NCI-H226 (cell line): ENCODE results near the gene OBP2A.
"Not testable (repeated sequence)": the region's sequence is repeated elsewhere in the genome, so short reads cannot be mapped to it uniquely, and the experiment has no call there.

Source experiments
- DNase-seq: peaks from one replicate; pipeline ENCODE4 v3.0.0-alpha.2; 2015

OBP2A gene, protein sequence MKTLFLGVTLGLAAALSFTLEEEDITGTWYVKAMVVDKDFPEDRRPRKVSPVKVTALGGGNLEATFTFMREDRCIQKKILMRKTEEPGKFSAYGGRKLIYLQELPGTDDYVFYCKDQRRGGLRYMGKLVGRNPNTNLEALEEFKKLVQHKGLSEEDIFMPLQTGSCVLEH

DNA sequence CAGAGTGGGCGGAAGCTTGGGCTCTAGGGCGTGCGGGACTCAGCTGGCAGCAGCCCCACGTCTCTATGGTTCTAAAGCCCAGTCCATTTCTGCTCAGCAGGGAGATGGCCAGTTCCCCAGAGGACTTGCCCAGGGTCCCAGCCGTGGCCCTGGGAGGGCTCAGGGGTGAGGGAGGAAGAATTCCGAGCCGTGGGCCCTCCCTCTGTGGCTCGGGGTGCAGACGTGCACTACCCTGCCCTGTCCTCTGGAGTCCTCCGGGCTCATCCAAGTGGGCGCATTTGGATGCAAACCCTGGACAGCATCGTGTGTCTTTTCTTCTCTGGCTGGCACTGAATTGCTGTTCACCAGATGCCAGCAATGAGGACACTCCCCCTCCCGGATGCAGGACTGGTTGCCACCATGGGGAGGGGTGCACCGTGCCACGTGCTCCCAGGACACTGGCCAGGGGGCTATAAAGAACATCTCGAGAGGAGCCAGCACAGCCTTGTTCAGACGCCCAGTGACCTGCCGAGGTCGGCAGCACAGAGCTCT is at the start of gene OBP2A:
Gene OBP2A (plus strand): TSS at position 481 of the 531 bp plus-strand sequence. CDS start 55 bp downstream, outside the sequence.
- DNase-seq: not testable (repeated sequence)

DNA sequence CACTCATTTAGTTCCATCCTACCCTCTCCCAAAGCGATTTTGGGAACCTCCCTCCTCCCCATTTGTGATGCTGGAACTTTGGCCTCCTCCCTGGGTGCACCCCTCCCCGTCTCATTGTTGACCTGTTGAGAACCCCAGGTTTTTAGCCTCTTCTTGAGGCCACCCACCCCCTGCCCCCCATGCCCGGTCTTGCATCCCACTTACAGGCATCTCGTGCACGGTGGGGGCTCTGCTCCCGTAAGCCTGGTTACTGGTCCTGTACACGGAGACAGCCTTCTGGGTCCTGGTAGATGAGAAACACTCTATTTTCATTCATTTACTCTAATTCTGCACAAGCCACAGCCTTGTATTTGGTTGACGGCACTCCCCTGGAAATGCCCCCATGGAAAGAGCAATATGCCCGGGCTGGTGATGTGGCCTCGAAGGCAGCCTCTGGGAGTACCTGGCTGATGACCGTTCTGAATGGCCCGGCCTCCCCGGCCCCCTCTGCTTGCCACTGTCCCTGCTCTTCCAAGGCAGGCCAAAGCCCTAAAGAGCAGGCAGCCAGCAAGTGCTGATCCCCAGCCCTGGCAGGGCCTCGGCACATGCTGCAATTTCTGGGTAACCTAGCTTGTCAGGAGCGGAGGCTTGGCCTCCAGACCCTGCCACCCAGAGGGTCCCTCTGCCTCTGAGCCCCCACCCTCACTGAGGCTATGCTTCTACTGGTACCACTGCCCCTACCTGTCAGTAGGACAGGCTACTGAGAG is 47.4 kb upstream of the OBP2A start:
- DNase-seq: no peak

DNA sequence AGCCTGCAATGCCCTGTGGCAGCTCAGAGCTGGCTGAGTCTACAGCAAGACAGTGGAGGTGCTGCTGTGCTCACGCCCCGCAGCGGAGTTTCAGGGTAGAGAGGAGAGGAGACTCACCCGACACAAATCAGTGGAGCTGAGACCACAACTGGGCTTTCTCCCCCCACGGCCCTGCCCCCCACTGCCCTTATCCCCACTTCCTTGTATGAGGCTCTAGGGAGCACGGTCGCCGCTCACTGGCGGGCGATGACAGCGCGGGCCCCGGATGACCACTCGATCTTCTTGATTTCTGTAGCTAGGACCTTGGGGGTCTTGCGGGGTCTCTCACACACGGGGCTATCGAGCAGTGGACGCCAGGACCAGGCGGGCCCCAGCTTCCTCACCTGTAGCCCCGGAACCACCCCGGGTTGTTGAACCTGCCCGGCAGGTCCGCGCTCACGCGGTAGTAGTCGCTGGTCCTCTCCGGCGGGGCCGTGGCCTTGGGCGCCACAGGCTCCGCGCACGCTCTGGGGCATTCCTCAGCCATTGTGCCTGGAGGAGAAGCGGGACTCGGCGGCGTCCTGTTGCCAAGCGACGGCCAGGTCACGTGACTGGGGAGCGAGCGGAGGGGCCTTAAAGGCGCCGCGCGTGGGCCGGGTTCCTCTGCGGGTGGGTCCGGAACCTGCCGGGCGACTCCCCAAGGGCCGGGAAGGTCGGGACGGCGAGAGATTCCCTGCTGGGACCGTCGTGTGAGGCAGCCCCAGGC is 46.4 kb upstream of the OBP2A start:
- DNase-seq: peak; percentile 82

DNA sequence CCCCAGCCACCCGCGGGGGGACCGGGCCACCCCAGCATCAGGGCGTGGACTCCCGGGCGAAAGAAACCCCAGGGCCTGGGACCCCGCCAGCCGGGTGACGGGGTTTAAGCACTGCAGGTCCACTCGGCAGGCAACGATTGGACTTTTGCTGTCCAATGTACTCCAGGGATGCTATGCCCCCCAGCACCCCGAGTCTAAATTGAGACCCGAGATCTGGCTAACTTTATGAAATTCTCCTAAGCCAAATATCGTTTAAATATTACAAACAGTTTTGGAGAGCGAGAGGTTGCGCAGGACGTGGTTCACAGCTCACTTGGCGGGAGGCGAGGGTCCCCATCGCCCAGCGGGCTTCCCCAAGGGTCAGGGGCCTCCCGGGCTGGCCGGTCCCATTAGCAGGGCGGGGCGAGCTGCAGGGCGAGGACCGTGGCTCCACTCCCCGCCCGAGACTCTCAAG is 45.8 kb upstream of the OBP2A start:
- peak; percentile 22 for DNase-seq

DNA sequence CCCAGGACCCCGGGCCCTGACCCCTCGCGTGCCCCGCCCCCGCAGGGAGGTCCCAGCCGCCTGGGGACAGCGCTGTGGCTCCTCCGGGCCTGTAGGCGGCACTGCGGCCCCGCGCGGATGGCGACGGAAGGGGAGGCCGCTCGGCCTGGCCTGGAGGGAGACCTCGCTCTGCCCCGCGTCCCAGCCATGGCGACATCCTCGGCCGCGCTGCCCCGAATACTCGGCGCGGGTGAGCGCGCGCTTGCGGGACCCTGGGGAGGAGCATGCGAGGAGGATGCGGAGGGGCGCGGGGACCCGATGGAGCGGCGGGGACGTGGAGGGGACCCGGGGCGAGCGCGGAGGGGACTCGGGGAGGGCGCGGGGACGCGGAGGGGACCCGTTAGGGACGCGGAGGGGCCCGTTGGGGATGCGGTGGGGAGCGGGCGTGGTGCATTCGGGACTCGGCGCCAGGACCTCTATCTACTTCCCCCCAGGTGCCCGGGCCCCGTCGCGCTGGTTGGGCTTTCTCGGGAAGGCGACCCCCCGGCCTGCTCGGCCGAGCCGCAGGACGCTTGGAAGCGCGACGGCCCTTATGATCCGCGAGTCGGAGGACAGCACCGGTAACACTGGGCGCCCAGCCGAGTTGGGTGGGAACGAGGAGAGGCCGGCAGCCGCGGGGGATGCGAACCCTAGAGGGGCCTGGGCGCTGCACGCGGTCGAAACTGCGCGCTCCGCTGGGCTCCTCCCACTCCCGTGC is 45.2 kb upstream of the OBP2A start, which contains the start of gene MRPS2:
Gene MRPS2 (plus strand): TSS at position 158 of the 736 bp plus-strand sequence. CDS start 29 bp downstream, at position 187.
- peak; percentile 75 for DNase-seq

DNA sequence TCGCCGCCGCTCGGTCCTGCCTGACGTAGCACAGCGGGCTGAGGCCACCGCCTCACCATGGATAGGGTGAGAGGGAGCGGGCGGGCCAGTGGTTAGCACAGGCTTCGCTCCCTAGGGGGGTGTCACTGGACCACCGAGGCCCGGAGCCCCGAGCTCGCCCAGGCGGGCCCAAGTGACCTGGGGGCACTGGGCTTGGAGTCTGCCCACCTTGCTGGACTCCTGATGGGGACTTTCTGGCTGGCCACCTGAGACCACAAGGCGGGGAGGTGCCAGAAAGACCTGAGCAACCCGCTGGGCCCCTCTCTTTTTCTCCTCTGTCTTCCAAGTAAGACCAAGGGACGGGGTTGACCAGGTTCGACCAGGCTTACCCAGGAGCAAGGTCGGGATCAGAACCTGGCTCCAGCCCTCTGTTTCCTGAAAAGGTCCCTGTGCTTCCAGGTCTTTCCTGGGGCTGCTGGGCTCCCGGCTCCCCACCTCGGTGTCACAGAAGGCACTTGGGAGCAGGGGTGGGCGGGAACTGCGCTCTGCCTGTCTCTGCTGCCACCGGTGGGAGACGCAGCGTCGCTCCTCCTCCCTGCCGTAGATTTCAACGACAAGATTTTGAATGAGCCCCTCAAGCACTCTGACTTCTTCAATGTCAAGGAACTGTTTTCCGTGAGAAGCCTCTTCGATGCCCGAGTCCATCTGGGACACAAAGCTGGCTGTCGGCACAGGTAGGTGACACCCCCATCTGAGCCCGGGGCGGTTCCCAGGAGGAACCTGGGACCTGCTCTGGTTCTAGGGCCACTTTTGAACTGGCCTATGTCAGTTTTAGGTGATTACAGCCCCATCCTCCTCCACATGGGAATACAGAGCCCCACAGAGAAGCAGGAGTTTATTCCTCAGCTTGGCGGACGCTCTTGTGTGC is 44.4 kb upstream of the OBP2A start:
- DNase-seq: no peak

DNA sequence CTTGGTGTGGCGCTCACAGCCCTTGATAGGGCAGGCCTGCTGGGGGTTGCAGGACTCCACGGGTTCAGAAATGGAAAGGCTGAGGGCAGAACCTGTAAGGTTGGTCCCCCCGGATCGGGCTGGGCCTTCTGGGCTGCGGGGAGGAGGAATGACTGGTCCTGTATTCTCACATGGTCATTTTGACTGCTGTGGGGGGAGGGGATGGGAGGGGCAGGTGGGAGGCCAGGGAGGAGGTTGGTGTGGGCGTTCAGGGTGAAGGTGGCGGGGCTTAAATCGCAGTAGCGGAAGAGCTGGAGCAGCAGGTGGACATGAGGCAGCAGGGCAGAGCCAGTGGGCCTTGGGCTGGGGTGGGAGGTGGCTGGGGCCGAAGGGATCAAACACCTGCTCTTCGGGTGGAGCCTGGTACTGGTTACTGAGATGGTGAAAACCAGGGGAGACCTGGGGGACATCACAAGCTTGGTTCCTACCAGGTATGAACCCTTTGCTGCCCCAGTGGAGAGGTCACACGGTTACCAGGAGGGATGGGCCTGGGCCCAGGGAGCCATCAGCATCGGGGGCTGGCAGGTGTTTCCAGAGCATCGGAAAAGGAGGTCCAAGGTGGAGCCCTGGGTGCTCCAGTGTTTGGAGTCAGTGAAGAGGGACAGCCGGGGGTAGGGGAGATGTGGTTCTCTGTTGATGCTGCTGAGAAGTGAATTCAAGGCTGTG is 43.6 kb upstream of the OBP2A start:
- DNase-seq: no peak

DNA sequence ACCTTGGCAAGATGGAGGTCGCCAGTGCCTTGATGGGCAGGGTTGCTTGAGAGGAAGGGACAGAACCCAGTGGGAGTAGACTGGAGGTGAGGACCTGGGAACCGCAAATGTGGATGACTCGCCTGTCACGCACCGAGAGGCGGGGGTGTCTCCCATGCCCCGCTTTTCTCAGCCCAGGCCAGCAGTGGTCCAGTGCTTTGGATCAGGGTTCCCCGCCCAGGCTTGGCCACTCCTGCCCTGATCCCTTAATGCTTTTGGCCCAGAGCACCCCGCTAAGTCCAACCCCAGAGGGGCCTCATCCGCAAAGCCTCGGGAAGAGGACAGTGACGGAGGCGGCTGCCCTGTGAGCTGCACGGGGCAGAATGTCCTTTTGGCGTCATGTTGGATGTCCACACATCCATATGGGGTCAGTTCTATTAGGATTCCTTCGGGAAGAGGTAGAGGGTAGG is 43.0 kb upstream of the OBP2A start:
- no peak for DNase-seq

DNA sequence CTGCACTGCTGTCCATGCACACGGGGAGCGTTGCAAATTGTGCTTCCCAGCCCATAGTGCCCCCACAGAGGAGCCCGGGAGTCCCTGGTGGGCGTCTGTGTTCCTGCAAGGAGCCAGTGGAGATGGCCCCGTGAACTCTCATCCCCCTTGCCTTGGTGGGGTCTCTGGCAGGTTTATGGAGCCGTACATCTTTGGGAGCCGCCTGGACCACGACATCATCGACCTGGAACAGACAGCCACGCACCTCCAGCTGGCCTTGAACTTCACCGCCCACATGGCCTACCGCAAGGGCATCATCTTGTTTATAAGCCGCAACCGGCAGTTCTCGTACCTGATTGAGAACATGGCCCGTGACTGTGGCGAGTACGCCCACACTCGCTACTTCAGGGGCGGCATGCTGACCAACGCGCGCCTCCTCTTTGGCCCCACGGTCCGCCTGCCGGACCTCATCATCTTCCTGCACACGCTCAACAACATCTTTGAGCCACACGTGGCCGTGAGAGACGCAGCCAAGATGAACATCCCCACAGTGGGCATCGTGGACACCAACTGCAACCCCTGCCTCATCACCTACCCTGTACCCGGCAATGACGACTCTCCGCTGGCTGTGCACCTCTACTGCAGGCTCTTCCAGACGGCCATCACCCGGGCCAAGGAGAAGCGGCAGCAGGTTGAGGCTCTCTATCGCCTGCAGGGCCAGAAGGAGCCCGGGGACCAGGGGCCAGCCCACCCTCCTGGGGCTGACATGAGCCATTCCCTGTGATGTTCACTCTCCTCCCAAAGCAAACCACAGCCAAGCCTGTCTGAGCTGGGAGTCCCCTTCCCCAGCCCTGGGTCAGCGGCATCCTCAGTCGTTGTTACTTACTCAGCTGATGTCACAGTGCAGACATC is 42.3 kb upstream of the OBP2A start:
- no peak for DNase-seq

DNA sequence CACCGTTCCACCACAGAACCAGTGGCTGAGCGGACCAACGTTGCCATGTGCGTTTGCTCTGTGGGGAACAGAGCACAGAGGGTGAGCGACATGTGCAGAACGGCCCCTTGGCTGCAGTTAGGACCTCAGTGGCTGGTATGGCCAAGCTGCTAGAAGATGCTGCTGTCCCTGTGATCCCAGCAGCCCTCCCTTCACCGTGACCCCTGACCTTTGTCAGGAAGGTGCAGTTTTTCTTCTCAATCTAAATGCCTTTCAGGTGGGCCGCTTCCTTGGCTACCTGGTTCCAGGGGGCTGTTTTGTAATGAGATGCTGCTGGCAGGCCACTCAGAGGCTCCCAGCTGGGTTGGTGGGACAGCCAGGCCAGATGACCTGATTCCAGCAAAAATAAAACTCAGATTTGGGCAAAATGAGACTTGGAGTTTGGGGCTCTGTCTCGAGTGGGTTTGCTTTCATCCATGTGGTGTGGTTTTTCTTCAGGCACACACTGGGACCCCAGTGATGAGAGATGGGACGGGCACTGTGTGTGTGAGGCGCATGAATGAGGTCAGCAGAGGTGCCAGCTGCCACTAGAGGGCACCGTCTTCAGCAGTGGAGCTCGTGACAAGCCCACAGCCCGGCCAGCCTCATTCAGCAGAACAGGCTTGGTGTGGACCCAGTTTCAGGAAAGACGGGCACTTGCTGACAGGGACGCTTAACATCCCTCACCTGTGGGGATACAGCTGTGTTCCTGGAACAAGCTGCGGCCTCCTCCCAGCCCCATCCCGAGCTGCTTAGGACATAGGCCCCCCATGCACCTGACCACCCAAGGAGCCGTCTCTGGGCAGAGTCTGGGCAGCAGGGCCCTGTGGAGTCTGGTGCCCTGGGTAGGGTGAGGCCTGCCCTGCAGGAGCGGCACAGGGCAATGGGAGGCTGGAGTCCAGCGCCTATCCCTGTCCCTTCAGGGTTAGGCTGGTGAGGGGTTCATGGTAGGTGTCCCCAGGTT is 41.4 kb upstream of the OBP2A start:
- DNase-seq: peak; percentile 15

DNA sequence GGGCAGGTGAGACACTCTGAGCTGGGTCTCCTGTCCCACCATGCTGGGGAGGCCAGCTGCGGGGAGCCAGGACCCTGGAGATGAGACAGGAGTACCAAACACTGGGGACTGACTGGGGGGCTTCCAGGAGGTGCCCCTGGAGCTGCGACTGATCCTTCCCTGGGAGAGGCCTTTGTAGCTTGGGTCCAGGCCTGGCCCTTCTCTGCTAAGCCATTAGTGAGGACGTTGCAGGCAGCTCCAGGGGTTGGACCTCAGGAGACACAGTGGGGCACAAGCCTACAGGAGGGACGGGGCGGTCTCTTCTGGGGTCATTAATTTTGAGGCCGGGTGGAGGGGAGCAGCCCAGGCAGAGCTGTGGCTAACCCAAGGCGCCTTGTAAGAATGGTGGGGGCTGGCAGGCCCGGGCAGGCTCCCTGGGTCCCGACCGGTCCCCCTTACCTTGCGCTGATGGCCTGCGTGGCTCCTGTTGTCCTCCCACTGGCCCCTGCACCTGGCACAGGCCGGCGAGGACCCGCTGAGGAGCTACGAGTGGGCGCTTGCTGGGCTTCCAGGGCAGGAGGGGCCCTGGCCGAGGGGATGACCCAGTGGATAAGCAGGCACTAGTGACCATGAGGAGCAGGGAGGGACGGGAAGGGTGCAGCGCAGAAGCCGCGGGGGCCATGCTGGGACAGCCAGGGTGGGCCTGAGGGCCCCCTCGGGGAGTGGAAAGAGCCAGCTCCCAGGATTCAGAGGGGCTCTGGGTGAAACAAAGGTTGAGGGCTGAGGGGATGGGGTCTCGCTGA is 40.3 kb upstream of the OBP2A start:
- no peak for DNase-seq

DNA sequence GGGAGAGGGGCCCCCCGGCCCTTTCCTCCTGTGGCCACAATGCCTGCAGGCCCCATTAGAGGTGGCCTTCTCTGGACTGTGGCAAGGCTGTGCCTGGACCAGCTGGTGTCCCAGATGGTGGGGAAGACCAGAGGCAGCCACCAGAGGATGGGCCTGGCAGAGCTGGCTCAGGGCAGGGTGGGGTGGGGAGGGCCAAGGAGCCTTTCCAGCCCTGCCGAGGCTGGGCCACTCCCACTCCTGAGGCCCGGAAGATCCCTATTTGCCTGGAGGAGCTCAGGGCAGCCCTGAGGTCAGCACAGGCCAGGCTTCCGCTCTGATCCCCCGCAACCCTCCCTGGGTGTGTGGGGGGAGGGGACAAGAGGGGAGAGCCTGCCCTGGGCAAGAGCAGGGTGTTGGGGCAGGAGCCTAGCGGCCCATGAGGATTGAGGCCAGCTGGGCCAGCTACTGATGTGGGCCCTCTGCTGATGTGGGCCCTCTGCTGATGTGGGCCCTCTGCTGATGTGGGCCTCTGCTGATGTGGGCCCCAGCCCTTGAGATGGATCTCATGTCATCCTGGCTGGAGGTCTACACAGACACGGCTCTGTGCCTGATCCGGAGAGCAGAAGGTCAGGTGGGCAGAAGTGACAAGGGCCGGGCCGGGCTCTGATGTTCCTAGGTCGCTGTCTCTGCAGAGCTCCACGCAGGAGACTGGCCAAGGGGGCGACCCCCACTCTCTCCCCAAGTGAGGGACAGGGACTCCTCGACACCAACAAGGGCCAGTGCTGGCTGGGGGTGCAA is 39.4 kb upstream of the OBP2A start:
- peak; percentile 50 for DNase-seq

DNA sequence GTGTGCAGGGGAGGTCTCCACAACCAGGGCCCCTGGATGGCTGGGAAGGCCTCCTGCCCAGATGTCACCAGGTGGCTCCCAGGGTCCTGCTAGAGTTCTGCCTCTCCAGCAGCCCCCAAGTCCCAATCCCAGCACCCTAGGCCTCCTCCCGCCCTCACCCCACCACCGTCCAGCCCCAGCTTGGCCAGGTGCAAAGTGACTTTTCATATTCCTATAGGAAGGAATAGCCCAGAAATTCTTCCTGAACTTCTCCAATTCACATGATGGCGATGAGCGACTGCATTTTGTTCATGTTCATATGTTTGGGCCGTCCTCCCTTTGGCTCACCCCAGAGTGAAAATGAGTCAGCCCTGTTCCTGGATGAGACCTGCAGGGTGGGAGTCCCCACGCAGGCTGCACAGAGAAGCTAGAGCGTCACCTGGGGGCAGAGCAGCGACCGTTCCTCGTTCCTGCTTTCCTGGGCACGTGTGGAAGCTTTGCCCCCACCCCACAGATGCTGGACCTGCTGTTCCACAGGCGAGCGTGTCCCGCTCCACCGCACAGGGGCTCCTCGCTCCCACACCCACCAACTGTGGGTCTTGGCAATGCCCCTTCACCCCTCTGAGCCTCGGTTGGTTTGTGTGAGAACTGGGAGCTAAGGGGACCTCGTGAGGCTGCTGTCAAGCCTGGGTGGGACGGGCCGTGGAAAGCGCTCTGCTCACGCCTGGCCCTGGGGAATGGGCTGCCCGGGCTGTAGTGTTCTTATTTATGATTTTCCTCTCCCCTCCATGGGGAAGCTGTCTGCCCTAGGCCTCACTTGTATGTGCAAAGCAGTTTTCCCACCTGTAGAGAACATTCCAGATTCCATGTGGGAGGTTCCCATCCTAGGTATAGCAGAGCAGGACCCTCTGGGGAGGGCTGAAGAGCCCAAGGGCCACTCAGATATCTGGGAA is 38.6 kb upstream of the OBP2A start:
- no peak for DNase-seq

DNA sequence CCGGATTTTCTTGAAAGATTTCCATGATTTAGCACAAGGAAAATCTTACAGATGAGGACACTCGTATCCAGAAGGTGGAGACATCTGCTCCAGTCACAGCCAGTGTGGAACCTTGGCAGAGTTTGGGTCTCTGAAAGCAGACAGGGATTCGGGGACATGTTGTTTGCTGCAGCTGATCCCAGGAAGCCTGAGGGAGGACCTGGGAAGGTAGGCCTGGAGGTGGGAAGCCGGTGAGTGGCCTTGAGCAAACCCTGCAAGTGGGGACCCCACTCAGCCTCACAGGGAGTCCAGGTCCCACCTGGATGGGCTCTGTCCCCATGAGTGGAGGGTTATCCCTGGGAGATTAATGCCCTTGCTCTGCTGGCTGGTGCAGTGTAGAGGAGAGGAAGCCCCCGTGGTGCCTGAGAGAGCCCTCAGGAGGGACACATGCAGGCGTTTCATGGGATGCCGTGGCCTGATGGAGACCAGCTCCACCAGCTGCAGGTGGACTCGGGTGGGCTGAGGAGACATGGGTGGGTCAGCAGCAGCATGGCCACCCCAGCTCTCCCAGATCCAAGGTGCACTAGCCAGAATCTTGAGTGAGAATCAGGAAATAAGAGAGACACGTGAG is 37.6 kb upstream of the OBP2A start:
- DNase-seq: no peak

DNA sequence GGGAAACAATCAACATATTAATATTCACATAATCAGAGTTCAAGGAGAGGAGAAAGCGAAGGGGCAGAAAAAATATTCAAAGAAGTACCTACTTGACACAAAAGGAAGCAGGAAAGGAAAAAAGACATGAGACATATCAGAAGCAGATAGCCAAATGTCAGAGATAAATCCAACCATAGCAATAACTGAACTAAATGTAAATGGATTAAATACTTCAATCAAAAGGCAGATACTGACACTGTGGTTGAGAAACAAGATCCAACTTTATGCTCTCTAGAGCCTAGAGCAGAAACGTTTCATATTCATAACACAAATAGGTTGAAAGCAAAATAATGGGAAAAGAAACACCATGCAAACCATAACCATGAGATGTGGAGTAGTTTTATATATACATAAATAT is 36.5 kb upstream of the OBP2A start:
- DNase-seq: no peak
